ENCODE results near the gene PRTG.

DNA sequence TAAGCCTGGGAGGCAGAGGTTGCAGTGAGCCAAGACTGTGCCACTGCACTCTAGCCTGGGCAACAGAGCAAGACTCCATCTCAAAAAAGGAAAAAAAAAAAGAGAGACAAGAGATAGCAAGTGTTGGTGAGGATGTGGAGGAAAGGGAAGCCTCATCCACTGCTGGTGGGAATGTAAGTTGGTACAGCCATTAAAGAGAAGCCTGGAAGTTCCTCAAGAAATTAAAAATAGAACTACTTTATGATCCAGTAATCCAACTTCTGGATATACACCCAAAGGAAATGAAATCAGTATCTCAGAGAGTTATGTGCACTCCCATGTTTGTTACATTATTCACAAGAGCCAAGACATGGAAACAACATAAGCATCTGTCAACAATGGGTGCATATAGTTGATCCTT, 169.7 kb downstream of the PRTG start:
- no peak for TF ChIP-seq EGR1 (IDR thresholded peaks at IDR 0.05; ENCODE audit: low read depth in 2 of 2)
- no peak for TF ChIP-seq SP1 (IDR thresholded peaks at IDR 0.05)
- TF ChIP-seq, protein P1, sequence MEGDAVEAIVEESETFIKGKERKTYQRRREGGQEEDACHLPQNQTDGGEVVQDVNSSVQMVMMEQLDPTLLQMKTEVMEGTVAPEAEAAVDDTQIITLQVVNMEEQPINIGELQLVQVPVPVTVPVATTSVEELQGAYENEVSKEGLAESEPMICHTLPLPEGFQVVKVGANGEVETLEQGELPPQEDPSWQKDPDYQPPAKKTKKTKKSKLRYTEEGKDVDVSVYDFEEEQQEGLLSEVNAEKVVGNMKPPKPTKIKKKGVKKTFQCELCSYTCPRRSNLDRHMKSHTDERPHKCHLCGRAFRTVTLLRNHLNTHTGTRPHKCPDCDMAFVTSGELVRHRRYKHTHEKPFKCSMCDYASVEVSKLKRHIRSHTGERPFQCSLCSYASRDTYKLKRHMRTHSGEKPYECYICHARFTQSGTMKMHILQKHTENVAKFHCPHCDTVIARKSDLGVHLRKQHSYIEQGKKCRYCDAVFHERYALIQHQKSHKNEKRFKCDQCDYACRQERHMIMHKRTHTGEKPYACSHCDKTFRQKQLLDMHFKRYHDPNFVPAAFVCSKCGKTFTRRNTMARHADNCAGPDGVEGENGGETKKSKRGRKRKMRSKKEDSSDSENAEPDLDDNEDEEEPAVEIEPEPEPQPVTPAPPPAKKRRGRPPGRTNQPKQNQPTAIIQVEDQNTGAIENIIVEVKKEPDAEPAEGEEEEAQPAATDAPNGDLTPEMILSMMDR (IDR thresholded peaks at IDR 0.05; ENCODE audit: low read depth, low read length, missing input control): no peak
- TF ChIP-seq, protein P2, sequence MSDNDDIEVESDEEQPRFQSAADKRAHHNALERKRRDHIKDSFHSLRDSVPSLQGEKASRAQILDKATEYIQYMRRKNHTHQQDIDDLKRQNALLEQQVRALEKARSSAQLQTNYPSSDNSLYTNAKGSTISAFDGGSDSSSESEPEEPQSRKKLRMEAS (IDR thresholded peaks at IDR 0.05): no peak
- TF ChIP-seq, protein P3, sequence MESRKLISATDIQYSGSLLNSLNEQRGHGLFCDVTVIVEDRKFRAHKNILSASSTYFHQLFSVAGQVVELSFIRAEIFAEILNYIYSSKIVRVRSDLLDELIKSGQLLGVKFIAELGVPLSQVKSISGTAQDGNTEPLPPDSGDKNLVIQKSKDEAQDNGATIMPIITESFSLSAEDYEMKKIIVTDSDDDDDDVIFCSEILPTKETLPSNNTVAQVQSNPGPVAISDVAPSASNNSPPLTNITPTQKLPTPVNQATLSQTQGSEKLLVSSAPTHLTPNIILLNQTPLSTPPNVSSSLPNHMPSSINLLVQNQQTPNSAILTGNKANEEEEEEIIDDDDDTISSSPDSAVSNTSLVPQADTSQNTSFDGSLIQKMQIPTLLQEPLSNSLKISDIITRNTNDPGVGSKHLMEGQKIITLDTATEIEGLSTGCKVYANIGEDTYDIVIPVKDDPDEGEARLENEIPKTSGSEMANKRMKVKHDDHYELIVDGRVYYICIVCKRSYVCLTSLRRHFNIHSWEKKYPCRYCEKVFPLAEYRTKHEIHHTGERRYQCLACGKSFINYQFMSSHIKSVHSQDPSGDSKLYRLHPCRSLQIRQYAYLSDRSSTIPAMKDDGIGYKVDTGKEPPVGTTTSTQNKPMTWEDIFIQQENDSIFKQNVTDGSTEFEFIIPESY (IDR thresholded peaks at IDR 0.05): no peak
- TF ChIP-seq HNF4A (conservative IDR thresholded peaks at IDR 0.05): no peak
- TF ChIP-seq GABPA (IDR thresholded peaks at IDR 0.05 in 1 of 2, conservative IDR thresholded peaks at IDR 0.05 in 1 of 2): no peak
- no peak for TF ChIP-seq JUND (IDR thresholded peaks at IDR 0.05)
